AG09319 (cell line): ENCODE measurements around the gene RAB5B.
"Not testable (repeated sequence)": the region's sequence is repeated elsewhere in the genome, so short reads cannot be mapped to it uniquely, and the experiment has no call there.

Experiments used
- DNase-seq: peaks from one replicate; pipeline ENCODE4 v3.0.0-alpha.2; 2010; ENCODE audit warnings: low read depth; ENCODE audit errors: extremely low read depth
- TF ChIP-seq, protein P1 (sequence below): IDR thresholded peaks from 2 replicates; pipeline ENCODE4 v1.5.1; 2011; ENCODE audit warnings: low read depth, mild to moderate bottlenecking, inconsistent platforms, low read length, moderate library complexity

The RAB5B gene

DNA sequence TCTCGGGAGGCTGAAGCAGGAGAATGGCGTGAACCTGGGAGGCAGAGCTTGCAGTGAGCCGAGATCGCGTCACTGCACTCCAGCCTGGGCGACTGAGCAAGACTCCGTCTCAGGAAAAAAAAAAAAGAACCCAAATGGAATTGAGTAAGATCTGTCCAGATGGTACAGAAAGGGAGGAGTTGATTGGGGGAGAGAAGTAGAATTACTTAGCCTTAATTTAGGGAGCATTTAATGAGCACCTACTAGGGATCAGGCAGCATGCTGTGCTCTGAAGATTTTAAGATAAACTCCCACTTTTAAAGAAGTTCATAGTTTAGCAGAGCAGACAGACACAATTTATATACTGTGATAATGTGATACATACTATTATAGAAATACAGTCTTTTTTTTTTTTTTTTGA, 4.5 kb downstream of the RAB5B start:
- TF ChIP-seq, protein P1, sequence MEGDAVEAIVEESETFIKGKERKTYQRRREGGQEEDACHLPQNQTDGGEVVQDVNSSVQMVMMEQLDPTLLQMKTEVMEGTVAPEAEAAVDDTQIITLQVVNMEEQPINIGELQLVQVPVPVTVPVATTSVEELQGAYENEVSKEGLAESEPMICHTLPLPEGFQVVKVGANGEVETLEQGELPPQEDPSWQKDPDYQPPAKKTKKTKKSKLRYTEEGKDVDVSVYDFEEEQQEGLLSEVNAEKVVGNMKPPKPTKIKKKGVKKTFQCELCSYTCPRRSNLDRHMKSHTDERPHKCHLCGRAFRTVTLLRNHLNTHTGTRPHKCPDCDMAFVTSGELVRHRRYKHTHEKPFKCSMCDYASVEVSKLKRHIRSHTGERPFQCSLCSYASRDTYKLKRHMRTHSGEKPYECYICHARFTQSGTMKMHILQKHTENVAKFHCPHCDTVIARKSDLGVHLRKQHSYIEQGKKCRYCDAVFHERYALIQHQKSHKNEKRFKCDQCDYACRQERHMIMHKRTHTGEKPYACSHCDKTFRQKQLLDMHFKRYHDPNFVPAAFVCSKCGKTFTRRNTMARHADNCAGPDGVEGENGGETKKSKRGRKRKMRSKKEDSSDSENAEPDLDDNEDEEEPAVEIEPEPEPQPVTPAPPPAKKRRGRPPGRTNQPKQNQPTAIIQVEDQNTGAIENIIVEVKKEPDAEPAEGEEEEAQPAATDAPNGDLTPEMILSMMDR = no peak
- no peak for DNase-seq

DNA sequence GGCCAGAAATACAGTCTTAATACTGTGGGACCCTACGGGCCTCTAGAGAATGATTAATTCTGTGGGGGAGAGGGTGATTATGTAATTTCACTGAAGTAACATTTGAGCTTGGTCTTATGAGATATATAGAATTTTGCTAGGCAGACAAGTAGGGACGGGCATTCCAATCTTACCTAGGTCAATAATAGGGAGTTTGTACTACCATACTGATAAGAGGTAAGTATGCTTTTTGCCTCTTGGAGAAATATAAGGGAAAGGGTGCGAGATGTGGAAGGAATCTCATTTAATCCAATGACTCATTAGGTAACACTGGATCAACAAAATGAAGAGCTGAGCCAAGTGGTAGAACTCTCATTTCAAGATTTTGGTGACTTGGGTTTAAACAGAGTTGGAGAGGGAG, 5.2 kb downstream of the RAB5B start:
- no peak for DNase-seq
- TF ChIP-seq, protein P1 = no peak

DNA sequence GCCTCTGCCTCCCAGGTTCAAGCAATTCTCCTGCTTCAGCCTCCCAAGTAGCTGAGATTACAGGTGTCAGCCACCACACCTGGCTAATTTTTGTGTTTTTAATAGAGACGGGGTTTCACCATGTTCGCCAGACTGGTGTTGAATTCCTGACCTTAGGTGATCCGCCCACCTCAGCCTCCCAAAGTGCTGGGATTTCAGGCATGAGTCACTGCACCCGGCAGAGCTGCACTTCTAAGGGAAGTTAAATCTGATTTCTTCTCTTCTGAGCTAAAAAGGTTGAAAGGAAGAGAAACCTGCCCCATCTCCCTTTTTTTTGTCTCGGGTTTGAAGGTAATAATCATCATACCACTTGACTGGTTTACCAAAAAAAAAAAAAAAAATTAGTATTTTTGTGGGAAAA, 8.0 kb downstream of the RAB5B start:
- DNase-seq = not testable (repeated sequence)

DNA sequence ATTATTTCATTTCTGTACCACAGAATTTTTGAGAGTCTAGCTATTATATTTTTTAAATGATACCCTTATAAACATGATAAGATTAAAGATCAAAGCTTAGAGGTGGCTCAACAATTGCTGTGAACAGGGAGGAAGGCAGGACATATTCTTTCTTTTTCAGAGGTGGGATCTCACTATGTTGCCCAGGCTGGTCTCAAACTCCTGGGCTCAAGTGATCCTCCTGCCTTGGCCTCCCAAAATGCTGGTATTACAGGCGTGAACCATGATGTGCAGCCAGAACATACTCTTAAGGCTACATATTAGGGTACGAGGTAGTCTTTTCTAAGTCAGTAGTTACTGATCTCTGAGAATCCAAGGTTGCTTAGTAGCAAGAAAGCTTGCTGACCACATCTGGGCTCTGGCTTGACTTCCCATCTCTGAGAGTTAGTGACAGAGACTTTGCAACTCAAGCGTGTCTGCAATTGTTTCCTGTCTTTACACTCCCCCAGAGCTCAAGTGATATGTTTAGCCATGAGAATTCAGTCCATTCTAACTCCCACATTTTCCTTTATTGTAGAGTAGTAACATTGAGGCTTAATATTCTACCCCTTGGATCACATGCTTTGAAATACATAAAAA, 8.6 kb downstream of the RAB5B start:
- TF ChIP-seq, protein P1 = no peak
- DNase-seq = no peak

DNA sequence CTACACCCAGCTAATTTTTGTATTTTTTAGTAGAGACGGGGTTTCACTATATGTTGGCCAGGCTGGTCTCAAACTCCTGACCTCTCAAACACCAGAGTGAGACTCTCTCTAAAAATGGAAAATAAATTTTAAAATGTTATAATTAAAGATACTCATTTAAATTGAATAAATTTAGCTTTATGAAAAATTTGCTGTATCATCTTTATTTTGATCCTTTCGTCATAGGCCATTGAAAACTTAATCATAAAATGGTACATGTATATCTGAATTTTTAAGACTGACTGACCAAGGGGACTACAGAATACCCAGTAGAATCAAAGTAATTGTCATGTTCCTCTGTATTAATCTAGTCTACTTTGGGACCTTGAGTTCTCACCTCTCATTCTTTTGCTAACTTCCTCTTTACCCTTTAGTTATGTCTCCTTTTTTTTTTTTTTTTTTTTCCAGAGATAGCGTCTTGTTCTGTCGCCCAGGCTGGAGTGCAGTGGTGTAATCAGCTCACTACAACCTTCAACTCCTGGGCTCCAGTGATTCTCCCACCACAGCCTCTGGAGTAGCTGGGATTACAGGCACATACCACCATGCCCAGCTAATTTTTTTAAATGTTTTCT, 9.5 kb downstream of the RAB5B start:
- DNase-seq = no peak
- TF ChIP-seq, protein P1 = no peak

DNA sequence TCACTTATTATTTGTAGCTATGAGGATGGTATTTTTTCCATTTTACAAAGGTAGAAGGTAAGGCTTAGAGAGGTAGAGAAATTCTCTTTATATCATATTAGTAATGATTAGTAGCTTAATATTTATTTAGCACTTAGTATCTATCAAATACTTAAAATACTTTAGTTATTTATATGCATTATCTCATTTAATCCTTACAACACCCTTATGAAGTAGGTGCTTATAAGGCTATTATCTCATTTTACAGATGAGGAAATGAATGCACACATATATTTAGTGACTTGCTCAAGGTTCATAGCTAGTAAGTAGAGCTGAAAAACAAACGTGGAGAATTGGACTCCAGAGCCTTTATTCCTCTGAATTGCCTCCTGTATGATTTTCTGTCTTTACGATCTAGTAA, 11.0 kb downstream of the RAB5B start:
- no peak for DNase-seq
- TF ChIP-seq, protein P1 = no peak

DNA sequence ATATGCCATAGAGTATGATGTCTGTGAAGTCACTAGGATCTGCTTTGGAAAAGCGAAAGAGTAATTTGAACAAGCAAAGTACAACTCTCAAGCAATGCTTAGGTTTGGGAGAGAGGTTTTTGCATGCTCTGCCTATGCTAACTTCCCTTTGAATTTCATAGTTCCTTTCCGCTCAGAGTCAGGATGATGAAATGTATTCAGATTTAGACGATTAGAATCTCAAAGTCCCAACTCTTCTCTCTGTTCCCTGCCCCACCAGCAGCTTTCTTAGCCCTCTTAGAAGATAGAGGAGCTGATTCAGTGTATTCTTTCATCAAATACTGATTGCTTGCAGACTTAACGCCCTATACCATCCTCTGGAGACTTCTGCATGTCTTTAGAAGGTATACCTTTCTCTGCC, 11.5 kb downstream of the RAB5B start:
- DNase-seq = no peak
- TF ChIP-seq, protein P1 = no peak

DNA sequence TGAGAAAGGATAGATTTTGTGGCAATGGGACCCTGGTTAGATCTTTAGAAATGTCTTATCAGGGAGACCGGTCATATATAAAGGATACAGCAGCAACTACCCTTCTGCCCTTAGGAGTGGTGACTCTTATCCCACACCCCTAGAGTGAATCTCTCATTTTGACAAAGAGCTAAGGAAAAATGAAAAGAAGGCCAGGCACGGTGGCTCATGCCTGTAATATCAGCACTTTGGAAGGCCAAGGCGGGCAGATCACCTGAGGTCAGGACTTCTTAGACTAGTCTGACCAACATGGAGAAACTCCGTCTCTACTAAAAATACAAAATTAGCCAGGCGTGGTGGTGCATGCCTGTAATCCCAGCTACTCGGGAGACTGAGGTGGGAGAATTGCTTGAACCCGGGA, 12.1 kb downstream of the RAB5B start:
- not testable (repeated sequence) for DNase-seq
